NCI-H748 treated with DMSO at 0.1 percent for 48 hours (cell line): ENCODE results near the gene VDAC1.
"Not testable (repeated sequence)": the region's sequence is repeated elsewhere in the genome, so short reads cannot be mapped to it uniquely, and the experiment has no call there.

Experiments used
- DNase-seq: peaks from one replicate; lab custom pipeline; 2025; lab: John Stamatoyannopoulos, UW

VDAC1 gene

GRCh38 chr5:133941456-133942196 is 63.1 kb downstream of the VDAC1 start:
- no peak for DNase-seq

DNA sequence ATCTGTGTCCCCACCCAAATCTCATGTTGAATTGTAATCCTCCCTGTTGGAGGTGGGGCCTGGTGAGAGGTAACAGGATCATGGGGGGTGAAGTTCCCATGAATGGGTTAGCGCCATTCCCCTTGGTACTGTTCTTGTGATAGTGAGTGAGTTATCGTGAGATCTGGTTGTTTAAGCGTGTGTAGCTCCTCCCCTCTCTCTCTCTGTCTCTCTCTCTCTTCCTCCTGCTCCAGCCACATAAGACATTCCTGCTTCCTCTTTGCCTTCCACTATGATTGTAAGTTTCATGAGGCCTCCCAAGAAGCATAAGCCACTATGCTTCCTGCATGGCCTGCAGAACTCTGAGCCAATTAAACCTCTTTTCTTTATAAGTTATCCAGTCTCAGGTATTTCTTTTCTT is 65.1 kb downstream of the VDAC1 start:
- no peak for DNase-seq

DNA sequence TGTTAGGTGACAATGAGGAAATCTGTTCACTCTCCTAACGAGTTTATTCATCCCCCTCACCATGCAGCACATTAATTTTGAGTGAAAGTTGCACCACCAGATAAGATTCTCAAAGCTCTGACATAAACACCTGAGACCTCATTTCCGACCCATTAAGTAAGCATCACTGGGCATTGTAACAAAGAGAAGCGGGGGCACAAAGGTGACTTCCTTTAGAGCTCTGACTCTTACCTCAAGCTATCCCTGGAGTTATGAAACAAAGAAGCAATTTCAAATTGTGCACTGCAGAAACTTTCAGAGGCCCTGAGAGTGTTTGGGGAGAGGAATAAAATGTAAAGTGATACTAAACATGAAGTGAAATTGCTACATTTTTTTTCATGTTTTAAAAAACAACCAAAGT is 65.8 kb downstream of the VDAC1 start:
- DNase-seq: no peak

GRCh38 chr5:133938039-133938821 is 66.5 kb downstream of the VDAC1 start:
- DNase-seq: no peak

DNA sequence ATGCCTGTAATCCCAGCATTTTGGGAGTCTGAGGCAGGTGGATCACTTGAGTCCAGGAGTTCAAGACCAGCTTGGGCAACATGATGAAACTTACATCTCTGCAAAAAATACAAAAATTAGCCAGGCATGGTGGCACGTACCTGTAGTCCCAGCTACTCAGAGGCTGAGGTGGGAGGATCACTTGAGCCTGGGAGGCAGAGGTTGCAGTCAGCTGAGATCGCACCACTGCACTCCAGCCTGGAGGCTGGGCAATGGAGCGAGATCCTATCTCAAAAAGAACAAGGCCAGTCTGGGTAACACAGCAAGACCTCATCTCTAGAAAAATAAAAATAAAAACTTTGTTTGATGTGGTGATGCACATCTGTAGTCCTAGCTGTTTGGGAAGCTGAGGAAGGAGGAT is 67.1 kb downstream of the VDAC1 start:
- DNase-seq: not testable (repeated sequence)

GRCh38 chr5:133936651-133937015 is 68.1 kb downstream of the VDAC1 start:
- DNase-seq: no peak

DNA sequence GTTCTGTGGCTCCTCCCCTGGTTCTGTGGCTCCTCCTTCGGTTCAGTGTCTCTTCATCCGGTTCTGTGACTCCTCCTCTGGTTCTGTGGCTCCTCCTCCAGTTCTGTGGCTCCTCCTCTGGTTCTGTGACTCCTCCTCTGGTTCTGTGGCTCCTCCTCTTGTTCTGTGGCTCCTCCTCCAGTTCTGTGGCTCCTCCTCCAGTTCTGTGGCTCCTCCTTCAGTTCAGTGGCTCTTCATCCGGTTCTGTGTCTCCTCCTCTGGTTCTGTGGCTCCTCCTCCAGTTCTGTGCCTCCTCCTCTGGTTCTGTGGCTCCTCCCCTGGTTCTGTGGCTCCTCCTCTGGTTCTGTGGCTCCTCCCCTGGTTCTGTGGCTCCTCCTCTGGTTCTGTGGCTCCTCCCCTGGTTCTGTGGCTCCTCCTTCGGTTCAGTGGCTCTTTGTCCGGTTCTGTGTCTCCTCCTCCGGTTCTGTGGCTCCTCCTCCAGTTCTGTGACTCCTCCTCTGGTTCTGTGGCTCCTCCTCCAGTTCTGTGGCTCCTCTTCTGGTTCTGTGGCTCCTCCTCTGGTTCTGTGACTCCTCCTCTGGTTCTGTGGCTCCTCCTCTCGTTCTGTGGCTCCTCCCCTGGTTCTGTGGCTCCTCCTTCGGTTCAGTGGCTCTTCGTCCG is 68.7 kb downstream of the VDAC1 start:
- DNase-seq: not testable (repeated sequence)

DNA sequence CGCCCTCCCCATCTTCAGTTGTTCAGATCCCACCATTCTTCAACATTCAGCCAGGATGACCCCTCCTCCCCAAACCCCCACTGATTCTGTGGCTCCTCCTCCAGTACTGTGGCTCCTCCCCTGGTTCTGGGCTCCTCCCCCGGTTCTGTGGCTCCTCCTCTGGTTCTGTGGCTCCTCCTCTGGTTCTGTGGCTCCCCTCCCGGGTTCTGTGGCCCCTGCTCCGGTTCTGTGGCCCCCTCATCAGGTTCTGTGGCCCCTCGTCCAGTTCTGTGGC is 69.2 kb downstream of the VDAC1 start:
- DNase-seq: no peak

- no peak for DNase-seq
Observed at GRCh38 chr5:133934822-133935666, 69.7 kb downstream of the VDAC1 start.

DNA sequence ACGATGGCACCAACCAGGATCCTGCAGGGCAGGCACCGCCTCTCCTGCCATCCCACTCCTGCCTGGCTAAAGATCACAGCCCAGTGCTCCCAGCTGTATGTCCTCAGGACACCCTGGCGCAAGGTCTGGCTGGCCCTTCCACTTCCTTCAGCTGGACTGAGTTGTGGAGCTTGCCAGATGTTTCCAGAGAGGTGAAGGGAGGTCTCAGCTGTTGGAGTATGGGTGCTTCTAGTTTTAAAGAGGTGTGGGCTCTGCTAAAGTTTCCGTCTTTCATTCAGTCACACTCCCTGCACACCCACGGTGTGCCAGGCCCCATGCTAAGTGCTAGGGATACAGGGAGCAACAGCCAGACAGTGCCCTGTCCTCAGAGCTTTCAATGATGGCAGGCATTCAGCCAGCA is 70.5 kb downstream of the VDAC1 start:
- DNase-seq: no peak

DNA sequence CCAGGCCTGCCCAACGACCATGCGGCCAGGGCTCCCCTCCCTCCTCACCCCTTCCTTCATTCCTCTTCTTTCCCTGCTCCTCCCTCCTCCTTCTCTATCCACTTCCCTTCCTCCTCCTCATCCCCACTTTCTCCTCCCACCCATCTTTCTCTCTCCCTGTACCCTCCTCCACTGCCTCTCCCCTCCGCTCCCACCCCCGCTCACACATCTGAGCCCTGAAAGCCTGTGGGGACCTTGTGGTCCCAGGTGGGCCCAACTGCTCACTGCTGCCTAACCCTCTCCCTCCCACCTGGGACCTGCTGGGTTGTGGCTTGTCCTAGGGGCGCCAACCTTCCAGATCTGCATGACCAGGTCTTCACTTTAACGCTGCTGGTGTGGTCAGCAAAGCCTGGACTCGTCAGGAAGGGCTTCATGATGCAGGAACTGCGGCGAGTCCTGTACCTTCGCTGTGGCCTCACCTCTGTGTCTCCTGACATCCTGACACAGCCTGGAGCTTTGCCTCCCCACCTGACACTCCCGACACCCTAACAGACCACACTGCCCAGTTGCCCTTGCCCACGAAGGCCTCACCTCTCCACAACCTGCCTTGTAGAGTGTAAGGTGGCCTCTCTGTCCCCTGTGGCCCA is 71.0 kb downstream of the VDAC1 start:
- no peak for DNase-seq

DNA sequence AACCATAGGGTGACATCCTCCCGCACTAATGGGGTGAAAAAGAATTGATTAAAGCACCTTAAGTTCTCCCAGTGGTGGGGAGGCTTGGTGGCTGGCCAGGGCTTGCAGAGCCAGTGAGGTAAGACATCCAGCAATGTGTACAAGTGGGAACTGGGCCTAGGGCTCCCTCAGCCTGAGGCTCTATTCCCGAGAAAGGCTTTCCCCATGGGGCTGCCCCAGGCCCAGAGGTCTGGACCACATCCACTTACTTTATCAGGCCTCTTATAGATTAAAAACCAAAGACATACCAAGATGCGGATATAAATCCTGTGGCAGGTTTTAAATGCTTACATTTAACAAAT is 71.6 kb downstream of the VDAC1 start:
- DNase-seq: no peak

- no peak for DNase-seq
Observed at GRCh38 chr5:133932441-133933168, 72.2 kb downstream of the VDAC1 start.

- DNase-seq: no peak
Observed at GRCh38 chr5:133931546-133931945, 73.2 kb downstream of the VDAC1 start.

GRCh38 chr5:133930813-133931090 is 74.0 kb downstream of the VDAC1 start:
- no peak for DNase-seq

DNA sequence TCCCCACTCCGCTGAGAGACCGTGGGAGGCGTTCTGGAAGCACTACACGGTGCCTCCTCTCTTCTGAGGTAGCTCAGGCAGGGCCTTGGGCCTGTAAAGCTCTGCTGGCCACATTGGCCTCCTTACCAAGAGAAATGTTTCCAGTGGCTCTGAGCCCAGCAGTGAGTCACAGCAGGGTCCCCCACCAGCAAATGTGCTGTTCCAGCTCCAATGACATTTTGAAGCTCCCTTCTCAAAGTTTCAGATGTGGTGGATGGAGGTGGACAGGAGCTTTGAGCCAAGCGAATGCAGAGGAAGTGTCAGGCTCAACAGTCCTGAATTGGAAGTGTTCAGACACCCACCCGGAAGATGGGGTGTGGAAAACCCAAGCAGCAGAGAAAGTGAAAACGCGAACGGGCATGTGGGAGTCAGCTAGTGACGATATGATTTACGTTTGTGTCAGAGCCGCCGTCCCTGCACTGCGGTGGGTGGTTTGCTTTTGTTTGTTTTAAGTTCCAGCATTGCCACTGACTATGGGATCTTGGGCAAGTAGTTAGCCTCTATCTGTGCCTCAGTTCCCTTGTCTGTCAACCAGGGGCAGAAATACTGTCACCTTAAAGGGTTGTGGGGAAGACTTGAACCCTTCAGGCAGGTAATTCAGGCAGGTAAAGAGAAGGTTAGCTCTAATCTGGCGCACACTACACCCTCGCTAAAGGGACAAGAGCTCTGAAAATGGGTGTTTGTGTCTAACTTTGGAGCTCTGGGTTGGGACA is 74.5 kb downstream of the VDAC1 start:
- no peak for DNase-seq

DNA sequence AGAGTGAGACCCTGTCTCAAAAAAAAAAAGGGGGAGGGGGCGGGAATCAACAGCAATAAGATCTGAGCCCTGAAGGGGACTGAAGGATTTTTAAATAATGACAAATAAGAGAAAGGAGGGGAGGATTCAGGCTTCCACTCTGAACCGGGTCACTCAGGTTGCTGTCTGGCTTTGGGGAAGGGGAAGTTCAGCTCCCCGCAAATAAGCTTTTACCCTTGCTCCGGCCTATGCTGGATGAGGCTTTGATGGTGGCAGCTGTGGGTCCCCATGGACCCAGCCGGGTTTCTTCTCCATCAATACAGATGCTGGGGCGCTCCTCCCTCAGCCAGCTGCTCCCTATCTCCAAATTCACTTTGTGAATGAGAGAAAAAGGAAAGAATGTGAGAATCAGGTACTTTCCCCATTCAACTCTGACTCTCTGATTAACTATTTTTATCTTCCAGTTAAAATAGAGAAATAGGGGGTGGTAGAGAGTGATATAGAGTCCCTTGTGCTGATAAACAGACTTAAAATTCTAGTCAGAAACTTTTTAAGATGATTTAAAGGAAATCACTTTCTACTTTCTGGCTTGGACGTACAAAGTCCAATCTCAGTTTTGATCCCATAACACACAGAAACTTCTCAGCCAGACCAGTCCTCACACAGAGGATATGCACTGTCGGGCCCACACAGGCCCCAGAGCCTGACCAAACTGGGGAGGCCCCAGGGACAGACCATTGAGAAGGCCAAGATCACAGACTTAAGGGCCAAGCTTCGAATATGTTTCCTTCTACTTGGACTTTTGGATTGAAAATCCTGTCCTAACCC is 76.0 kb downstream of the VDAC1 start:
- no peak for DNase-seq

DNA sequence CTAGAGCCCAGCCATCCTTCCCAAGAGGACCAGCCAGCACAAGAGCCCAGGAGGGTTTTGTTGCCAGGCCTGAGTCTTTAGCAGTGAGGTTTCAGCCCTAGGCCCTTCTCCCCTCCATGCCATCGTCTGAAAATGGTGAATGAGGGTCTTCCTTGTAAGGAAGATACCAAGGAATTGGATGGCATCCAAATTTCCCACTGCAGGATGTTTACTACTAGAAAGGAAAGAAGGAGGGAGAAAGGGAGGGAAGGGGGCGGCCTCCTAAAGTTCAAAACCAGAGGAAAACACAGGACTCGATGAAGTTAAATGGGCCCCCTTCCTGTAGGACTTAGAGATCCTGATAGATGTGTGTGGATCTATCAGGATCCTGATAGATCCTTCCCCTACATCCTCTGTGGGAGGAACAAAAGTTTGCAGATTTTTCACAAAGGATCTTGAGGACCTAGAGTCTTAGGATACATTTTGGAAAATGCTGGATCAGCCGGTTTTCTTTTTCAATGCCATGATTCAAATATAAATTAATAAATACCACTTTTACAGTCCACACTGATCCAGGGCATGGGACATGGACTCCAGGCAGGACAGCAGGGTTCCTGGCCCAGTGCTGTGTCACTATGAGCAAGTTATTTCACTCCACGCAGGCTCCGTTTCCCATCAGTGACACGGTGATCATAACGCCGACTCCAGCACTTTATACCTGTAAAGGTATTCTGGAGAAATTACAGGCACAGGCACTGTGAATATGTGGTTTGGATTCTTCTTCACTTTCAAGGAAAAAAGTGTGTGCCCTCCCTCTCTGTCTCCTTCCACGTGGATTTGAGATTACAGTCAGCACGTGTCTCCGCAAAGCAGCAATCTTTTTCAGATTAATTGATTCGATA is 77.2 kb downstream of the VDAC1 start:
- no peak for DNase-seq
